Mesodermal cell (in vitro differentiated cells): ENCODE data around the gene KLK4.

ENCODE experiments used
- H3K27ac ChIP-seq: 2 replicates; pipeline ENCODE4 v1.7.0; 2013; ENCODE audit warnings: mild to moderate bottlenecking, low read depth, low read length, moderate library complexity; ENCODE audit not compliant: severe bottlenecking
- H3K36me3 ChIP-seq: 2 replicates; pipeline ENCODE4 v1.7.1; 2013; ENCODE audit warnings: mild to moderate bottlenecking, low read length, moderate library complexity; ENCODE audit not compliant: control insufficient read depth, insufficient read depth
- H3K4me1 ChIP-seq: one replicate; pipeline ENCODE4 v1.7.1; 2013; ENCODE audit warnings: mild to moderate bottlenecking, low read length; ENCODE audit not compliant: insufficient read depth, control insufficient read depth, poor library complexity, severe bottlenecking
- H3K4me3 ChIP-seq: 2 replicates; pipeline ENCODE4 v1.7.0; 2013; ENCODE audit warnings: low read length, control low read depth, mild to moderate bottlenecking; ENCODE audit not compliant: insufficient read depth, poor library complexity, severe bottlenecking; ENCODE audit errors: extremely low read depth
- H3K9me3 ChIP-seq: 2 replicates; pipeline ENCODE4 v1.7.1; 2013; ENCODE audit warnings: mild to moderate bottlenecking, low read length, moderate library complexity; ENCODE audit not compliant: control insufficient read depth
- WGBS, 2 experiments: methylation state at CpG; one replicate each; pipeline ENCODE4 v1.1.5; 2013; ENCODE audit warnings: missing lambda C conversion rate in 2 of 2; ENCODE audit not compliant: insufficient coverage in 2 of 2; 5-methylcytosine and 5-hydroxymethylcytosine counted together

Gene KLK4

DNA sequence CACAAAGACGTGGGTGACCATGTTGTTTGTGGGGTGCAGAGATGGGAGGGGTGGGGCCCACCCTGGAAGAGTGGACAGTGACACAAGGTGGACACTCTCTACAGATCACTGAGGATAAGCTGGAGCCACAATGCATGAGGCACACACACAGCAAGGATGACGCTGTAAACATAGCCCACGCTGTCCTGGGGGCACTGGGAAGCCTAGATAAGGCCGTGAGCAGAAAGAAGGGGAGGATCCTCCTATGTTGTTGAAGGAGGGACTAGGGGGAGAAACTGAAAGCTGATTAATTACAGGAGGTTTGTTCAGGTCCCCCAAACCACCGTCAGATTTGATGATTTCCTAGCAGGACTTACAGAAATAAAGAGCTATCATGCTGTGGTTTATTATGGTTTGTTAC lies 32.3 kb downstream of the KLK4 start:
- WGBS, 2 experiments, result 58 to 74% methylated on average over 3 to 4 of the region's 5 CpGs
- no peaks in the 10 kb centered on the region for H3K4me1 ChIP-seq
- H3K9me3 ChIP-seq, result peaks cover 10% of the 10 kb centered on the region

GRCh38 chr19:50877338-50877737 lies 33.9 kb downstream of the KLK4 start:
- Histone ChIP-seq H3K9me3 (peaks cover 10% of the 10 kb centered on the region), H3K27ac (no peak overlapping the region), H3K4me3 (no peak overlapping the region), H3K36me3 (no peaks in the 10 kb centered on the region), H3K4me1 (no peaks in the 10 kb centered on the region)
- 49 to 55% methylated on average over 6 to 8 of the region's 8 CpGs for WGBS, 2 experiments

More for the DNA sequence above, 32.3 kb downstream of the KLK4 start:
- Histone ChIP-seq H3K36me3 (no peaks in the 10 kb centered on the region), H3K4me3 (no peak overlapping the region), H3K27ac (no peak overlapping the region)

DNA sequence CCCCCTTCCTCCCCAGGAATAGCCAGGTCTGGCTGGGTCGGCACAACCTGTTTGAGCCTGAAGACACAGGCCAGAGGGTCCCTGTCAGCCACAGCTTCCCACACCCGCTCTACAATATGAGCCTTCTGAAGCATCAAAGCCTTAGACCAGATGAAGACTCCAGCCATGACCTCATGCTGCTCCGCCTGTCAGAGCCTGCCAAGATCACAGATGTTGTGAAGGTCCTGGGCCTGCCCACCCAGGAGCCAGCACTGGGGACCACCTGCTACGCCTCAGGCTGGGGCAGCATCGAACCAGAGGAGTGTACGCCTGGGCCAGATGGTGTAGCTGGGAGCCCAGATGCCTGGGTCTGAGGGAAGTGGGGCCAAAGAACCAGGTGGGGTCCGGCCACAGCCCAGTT lies 34.7 kb downstream of the KLK4 start:
- no peaks in the 10 kb centered on the region for H3K4me1 ChIP-seq
- WGBS, 2 experiments, result 67 to 73% methylated on average over 3 to 5 of the region's 7 CpGs

DNA sequence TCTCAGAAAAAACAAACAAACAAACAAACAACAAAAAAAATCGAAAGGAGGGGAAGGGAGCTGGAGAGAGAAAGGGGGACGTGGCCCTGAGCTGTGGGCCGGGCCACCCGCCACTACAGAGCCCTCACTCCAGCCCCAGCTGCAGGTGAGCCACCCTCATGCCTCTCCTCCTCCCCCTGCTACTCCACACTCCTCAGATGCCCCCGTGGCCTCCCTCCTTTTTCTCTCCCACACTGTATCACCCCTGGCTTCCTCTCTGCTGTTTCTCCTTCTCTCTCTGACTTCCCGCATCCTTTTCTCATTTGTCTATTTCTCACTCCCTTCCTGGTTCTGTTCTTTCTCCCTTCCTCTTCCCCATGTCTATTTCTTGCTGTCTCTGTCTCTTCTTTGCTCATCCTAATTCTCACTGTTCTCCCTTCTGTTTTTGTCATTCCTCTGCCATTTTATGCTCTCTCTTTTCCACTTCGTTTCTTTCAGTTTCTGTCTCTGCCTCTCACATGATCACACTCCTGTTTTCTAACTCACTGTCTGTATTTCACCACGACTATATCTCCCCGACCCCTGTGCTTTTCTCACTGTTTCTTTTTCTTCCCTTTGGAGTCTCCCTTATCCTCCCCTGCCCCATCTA lies 35.3 kb downstream of the KLK4 start:
- Histone ChIP-seq H3K27ac (no peak overlapping the region), H3K36me3 (no peaks in the 10 kb centered on the region), H3K4me1 (no peaks in the 10 kb centered on the region), H3K9me3 (peaks cover 10% of the 10 kb centered on the region), H3K4me3 (no peak overlapping the region)
- 59 to 60% methylated on average over 5 to 7 of the region's 9 CpGs for WGBS, 2 experiments

More for the DNA sequence above, 34.7 kb downstream of the KLK4 start:
- H3K9me3 ChIP-seq, result peaks cover 10% of the 10 kb centered on the region
- no peak overlapping the region for H3K27ac ChIP-seq
- H3K4me3 ChIP-seq, result no peak overlapping the region
- no peaks in the 10 kb centered on the region for H3K36me3 ChIP-seq

DNA sequence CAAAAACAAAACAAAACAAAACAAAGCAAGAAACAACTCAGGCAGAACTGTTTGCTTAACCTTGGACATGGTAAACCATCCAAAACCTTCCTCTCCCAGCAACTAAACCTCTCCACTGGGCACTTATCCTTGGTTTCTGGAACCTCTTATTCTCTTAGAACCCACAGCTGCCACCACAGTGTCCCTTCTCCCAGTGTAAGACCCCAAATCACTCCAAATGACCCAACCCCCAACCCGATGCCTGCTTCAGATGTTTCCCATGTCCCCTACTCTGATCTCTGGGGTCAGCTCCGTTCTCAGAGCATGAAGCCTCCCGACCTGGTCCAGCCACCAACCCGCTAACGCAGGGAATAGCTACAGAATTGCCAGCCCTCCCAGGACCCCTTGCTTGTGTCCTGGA lies 37.0 kb downstream of the KLK4 start:
- H3K36me3 ChIP-seq, result no peaks in the 10 kb centered on the region
- peaks cover 2% of the 10 kb centered on the region for H3K9me3 ChIP-seq
- no peaks in the 10 kb centered on the region for H3K4me1 ChIP-seq
- 73 to 77% methylated on average over 3 to 5 of the region's 5 CpGs for WGBS, 2 experiments
- no peak overlapping the region for H3K27ac ChIP-seq
- no peak overlapping the region for H3K4me3 ChIP-seq

DNA sequence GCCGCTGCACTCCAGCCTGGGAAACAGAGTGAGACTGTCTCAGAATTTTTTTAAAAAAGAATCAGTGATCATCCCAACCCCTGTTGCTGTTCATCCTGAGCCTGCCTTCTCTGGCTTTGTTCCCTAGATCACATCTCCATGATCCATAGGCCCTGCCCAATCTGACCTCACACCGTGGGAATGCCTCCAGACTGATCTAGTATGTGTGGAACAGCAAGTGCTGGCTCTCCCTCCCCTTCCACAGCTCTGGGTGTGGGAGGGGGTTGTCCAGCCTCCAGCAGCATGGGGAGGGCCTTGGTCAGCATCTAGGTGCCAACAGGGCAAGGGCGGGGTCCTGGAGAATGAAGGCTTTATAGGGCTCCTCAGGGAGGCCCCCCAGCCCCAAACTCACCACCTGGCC lies 38.1 kb downstream of the KLK4 start, which contains the start of gene KLK2:
Gene KLK2 (plus strand): TSS at position 384 of the 400 bp plus-strand sequence. CDS start 35 bp downstream, outside the sequence.
- 85 to 100% methylated on average over 2 of the region's 3 CpGs for WGBS, 2 experiments
- no peaks in the 10 kb centered on the region for H3K36me3 ChIP-seq
- H3K27ac ChIP-seq, result no peak within 1 kb of the TSS
- no peaks in the 10 kb centered on the region for H3K4me1 ChIP-seq
- no peaks in the 10 kb centered on the region for H3K9me3 ChIP-seq
- no peak within 1 kb of the TSS for H3K4me3 ChIP-seq

GRCh38 chr19:50870417-50871089 lies 40.6 kb downstream of the KLK4 start:
- H3K4me3 ChIP-seq, result no peak overlapping the region
- H3K4me1 ChIP-seq, result no peaks in the 10 kb centered on the region
- 82 to 85% methylated on average over 21 to 26 of the region's 26 CpGs for WGBS, 2 experiments
- H3K36me3 ChIP-seq, result no peaks in the 10 kb centered on the region
- H3K9me3 ChIP-seq, result no peaks in the 10 kb centered on the region
- H3K27ac ChIP-seq, result no peak overlapping the region

DNA sequence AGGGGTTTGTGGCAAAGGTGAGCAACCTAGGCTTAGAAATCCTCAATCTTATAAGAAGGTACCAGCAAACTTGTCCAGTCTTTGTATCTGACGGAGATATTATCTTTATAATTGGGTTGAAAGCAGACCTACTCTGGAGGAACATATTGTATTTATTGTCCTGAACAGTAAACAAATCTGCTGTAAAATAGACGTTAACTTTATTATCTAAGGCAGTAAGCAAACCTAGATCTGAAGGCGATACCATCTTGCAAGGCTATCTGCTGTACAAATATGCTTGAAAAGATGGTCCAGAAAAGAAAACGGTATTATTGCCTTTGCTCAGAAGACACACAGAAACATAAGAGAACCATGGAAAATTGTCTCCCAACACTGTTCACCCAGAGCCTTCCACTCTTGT lies 41.7 kb downstream of the KLK4 start:
- Histone ChIP-seq H3K4me1 (no peaks in the 10 kb centered on the region), H3K9me3 (no peaks in the 10 kb centered on the region), H3K4me3 (no peak overlapping the region), H3K27ac (no peak overlapping the region), H3K36me3 (no peaks in the 10 kb centered on the region)
- WGBS, 2 experiments, result 70 to 100% methylated on average over 1 to 2 of the region's 4 CpGs

GRCh38 chr19:50861496-50862286 lies 49.5 kb downstream of the KLK4 start:
- Histone ChIP-seq H3K36me3 (no peaks in the 10 kb centered on the region), H3K27ac (no peak overlapping the region), H3K9me3 (peaks cover 11% of the 10 kb centered on the region), H3K4me1 (no peaks in the 10 kb centered on the region), H3K4me3 (no peak overlapping the region)
- WGBS, 2 experiments, result 66 to 76% methylated on average over 4 to 6 of the region's 7 CpGs

- WGBS, 2 experiments, result 62 to 71% methylated on average over 5 of the region's 5 CpGs
- Histone ChIP-seq H3K4me1 (no peaks in the 10 kb centered on the region), H3K4me3 (no peak overlapping the region), H3K36me3 (no peaks in the 10 kb centered on the region), H3K27ac (no peak overlapping the region), H3K9me3 (peaks cover 11% of the 10 kb centered on the region)
Measured at GRCh38 chr19:50861010-50861409, 50.2 kb downstream of the KLK4 start.
